Prostate gland (tissue), 2 donors: Measurements from ENCODE around the gene NDFIP2. TPM values are rescaled to one million over a fixed set of nuclear protein-coding genes. Genes with fewer than 3 reads are reported as not detected.
"Not testable (repeated sequence)": the region's sequence is repeated elsewhere in the genome, so short reads cannot be mapped to it uniquely, and the experiment has no call there.

ENCODE experiments used
- DNase-seq: peaks from one replicate; pipeline ENCODE4 v3.0.0-alpha.2; 2019; ENCODE audit warnings: low spot score
- H3K27ac ChIP-seq, 2 donors: fragments of 200-600 bp; sonication (generic); 2 replicates each; pipeline ENCODE4 v1.5.1; 2017 to 2019
- H3K27me3 ChIP-seq: fragments of 200-600 bp; sonication (generic); replicated peaks from 2 replicates; pipeline ENCODE4 v1.5.1; 2019; ENCODE audit not compliant: insufficient read depth
- H3K36me3 ChIP-seq, 2 donors: fragments of 200-600 bp; sonication (generic); 1 replicate in 1 of 2; 2 replicates in 1 of 2; pipeline versions ENCODE4 v1.5.1 to v1.8.1; 2017 to 2019
- H3K4me1 ChIP-seq: fragments of 200-600 bp; sonication (generic); replicated peaks from 2 replicates; pipeline ENCODE4 v1.5.1; 2019
- H3K4me3 ChIP-seq, 2 donors: fragments of 200-600 bp; sonication (generic); 2 replicates each; pipeline ENCODE4 v1.5.1; 2017 to 2019
- H3K9me3 ChIP-seq: fragments of 200-600 bp; sonication (generic); 2 replicates; pipeline ENCODE4 v1.5.1; 2017
- CTCF ChIP-seq, 4 experiments: fragments of 200-600 bp in 2 of 4; fragments of 450-650 bp in 2 of 4; sonication (generic) in 2 of 4; IDR thresholded peaks; 1 replicate in 3 of 4; 2 replicates in 1 of 4; pipeline ENCODE4 v1.5.1; 2016 to 2019; ENCODE audit warnings: antibody characterized with exemption in 4 of 4, mild to moderate bottlenecking in 2 of 4, moderate library complexity in 2 of 4
- POLR2A ChIP-seq: fragments of 450-650 bp; IDR thresholded peaks from one replicate; pipeline ENCODE4 v1.6.1; 2016; ENCODE audit warnings: antibody characterized with exemption, mild to moderate bottlenecking
- POLR2AphosphoS5 ChIP-seq: sonication (generic); formaldehyde crosslinking; IDR thresholded peaks from one replicate; pipeline ENCODE4 v1.6.1; 2017; ENCODE audit warnings: antibody characterized with exemption
- WGBS: methylation state at CpG from one replicate; pipeline ENCODE4 v1.1.5; 2018; 5-methylcytosine and 5-hydroxymethylcytosine counted together
- intact Hi-C: fragments of 100-400 bp; cut with DNase I; formaldehyde crosslinking; loops from one replicate; pipeline ENCODE4 v1.14.2; 2022
- total RNA-seq, 2 donors: library from RNA; depleted of rRNA; stranded (reverse); fragments of >200 nt; gene quantifications; one replicate each; pipeline ENCODE4 v1.1.0, GENCODE V29; 2016

NDFIP2 gene
- total RNA-seq, 2 donors from 2014 or later: 22.2 to 30.8 TPM

GRCh38 chr13:79593641-79594275 lies 112.8 kb downstream of the NDFIP2 start:
- intact Hi-C loops: no loop called here
- no peak for TF ChIP-seq POLR2A
- TF ChIP-seq POLR2AphosphoS5: no peak
- TF ChIP-seq CTCF (IDR thresholded peaks at IDR 0.05): no peak
- no peak for DNase-seq
- 42% methylated on average over 2 of the region's 2 CpGs for WGBS
- Histone ChIP-seq H3K4me3 (no peak overlapping the region), H3K4me1 (no peaks in the 10 kb centered on the region), H3K36me3 (no peaks in the 10 kb centered on the region), H3K27ac (no peak overlapping the region), H3K9me3 (no peaks in the 10 kb centered on the region), H3K27me3 (no peaks in the 10 kb centered on the region)

- WGBS: 98% methylated on average over 24 of the region's 33 CpGs
- not testable (repeated sequence) for DNase-seq, H3K4me3 ChIP-seq
Measured at GRCh38 chr13:79600146-79600545, 119.2 kb downstream of the NDFIP2 start.

DNA sequence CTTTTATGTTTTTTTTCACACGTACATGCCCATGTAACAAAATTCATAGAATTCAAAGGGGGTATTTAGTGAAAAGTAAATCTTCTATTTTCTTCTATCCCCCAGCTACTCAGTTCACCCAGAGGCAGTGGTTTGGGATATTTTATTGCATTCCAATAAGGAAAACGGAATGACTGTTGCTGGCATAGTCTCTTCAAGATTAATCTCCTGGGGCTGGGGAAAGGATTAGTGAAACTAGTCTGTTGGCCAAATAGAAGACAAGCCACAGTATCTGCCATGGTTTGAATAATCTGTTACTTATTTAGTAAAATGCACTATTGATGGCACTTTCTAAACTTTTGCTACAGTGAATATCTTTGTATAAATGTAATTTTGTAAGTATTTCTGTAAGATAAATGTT lies 122.0 kb downstream of the NDFIP2 start:
- H3K4me1 ChIP-seq: peaks cover 6% of the 10 kb centered on the region
- no peaks in the 10 kb centered on the region for H3K27me3 ChIP-seq
- no peak overlapping the region for H3K27ac ChIP-seq
- 57% methylated on average over 2 of the region's 2 CpGs for WGBS
- intact Hi-C loops: no loop called here
- H3K36me3 ChIP-seq: no peaks in the 10 kb centered on the region
- no peak for DNase-seq
- no peak overlapping the region for H3K4me3 ChIP-seq
- TF ChIP-seq POLR2A: no peak
- no peak for TF ChIP-seq POLR2AphosphoS5
- no peak for TF ChIP-seq CTCF (IDR thresholded peaks at IDR 0.05)
- no peaks in the 10 kb centered on the region for H3K9me3 ChIP-seq

More at GRCh38 chr13:79600146-79600545, 119.2 kb downstream of the NDFIP2 start:
- intact Hi-C loops, H3K9me3 ChIP-seq, H3K27ac ChIP-seq, H3K27me3 ChIP-seq, H3K36me3 ChIP-seq, H3K4me1 ChIP-seq: not testable (repeated sequence)

GRCh38 chr13:79604752-79605151 lies 123.8 kb downstream of the NDFIP2 start:
- TF ChIP-seq POLR2AphosphoS5 (peak; percentile 75), POLR2A (no peak), CTCF (IDR thresholded peaks at IDR 0.05) (no peak)
- DNase-seq: peak; percentile 46
- intact Hi-C loops: no loop called here
- 10% methylated on average over 2 of the region's 2 CpGs for WGBS
- Histone ChIP-seq H3K9me3 (no peaks in the 10 kb centered on the region), H3K4me3 (no peak overlapping the region), H3K27ac (no peak overlapping the region), H3K36me3 (no peaks in the 10 kb centered on the region), H3K4me1 (peaks cover 6% of the 10 kb centered on the region), H3K27me3 (no peaks in the 10 kb centered on the region)

Other genes with a start within 250 kb of the NDFIP2 start
- 10 to 100 TPM; 29.0 to 45.9 TPM for gene RBM26, start 74.9 kb upstream of the NDFIP2 start, total RNA-seq